Smooth muscle cell of the brain vasculature (primary cell): ENCODE data around the gene ADGRB3.
A peak's percentile ranks its signal among the peaks of the same experiment; 100 is the strongest.
"Not testable (repeated sequence)": the region's sequence is repeated elsewhere in the genome, so short reads cannot be mapped to it uniquely, and the experiment has no call there.

Experiments
- DNase-seq: peaks from one replicate; pipeline ENCODE4 v3.0.0-alpha.2; 2012; ENCODE audit warnings: low read depth, low spot score

The ADGRB3 gene

DNA sequence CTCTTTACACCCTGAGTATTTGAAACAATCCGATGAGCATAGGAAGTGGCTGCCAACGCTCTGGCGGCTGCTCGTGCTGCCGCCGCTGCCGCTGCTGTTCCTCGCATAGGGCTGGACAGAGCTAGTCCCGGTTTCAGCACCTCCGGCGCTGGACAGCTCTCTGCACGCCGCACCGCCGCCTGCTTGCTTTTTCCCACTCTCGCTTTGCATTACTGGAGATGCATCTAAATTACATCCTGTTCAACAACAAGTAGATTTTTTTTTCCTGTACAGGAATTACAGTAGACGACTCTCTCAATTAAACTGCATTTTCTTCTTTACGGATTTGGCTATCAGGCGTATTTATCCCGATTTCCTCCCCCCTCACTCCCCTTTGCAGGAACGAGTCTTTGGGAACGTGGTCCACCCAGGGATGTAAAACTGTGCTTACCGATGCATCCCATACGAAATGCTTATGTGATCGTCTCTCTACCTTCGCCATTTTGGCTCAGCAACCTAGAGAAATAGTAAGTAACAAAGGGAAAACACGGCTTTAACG is 597.9 kb downstream of the ADGRB3 start:
- DNase-seq: peak; percentile 6

DNA sequence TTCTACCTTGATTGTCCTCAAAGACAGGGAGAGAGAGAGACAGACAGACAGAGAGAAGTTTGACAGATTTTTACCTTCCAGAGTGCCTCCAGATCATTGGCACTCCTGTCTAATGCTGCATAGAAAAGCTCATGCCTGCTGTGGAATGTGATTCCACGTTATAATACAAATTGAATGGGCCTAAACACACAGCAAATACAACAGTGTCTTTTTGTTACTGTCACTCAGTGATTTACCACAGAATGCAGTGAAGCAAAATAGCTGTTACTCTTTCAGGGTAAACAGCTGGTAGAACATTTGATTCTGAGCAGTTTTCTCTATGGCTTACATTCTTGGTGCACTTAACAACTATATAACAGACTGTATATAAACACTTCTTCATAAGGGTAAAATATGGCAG is 603.0 kb downstream of the ADGRB3 start:
- no peak for DNase-seq

DNA sequence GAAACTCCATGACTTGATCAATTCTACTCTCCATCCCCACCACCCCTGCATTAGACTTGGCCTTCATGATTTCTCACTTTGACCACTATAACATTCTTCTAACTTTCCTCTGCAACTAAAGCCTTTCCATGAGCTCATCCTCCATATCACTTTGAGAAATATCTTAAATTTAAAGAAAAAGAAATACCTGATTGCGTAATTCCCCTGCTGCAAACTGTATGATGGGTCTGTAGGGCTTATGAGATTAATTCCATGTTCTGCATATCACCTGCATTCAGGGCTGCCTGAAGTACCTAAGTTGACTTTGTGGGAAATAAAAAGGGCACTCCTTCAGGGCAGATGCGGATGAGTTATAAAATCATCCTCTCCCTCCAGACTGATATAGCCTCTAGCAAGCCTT is 611.9 kb downstream of the ADGRB3 start:
- no peak for DNase-seq

DNA sequence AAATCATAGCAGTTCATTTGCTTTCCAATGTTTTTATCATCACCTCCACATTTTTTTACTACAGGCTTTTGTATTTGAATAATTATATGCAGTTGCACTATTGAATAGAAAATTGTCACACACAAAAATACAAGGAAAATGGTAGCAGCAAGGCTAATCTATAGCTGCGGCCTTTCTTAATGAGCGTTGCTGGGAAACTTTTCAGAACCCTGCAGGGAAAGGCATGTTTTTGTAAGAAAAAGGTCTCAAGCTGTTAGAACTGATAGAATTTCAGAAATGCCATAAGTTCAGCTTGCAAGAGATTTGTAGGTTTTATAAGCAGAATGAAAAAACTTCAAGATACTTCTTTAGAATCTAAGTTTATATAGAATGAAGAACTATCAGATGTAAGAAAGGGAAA is 625.9 kb downstream of the ADGRB3 start:
- no peak for DNase-seq

DNA sequence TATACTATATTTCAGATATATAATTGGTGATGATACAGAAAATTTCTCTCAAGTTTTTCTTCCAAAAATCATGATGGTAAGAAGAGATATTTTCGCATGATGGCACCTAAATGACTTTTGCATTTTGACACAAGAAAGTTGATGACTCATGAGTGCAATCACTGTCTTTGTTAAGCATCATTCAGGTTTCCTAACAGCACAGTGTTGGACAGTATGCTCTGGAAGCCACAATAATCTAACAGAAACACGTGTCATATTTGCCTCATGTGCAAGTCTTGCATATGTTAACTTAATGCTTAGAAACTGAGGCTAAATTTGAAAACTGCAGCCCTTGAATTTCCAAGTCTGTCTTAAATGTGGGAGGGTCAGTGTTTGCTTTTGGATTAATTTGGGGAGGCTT is 628.2 kb downstream of the ADGRB3 start:
- DNase-seq: no peak

DNA sequence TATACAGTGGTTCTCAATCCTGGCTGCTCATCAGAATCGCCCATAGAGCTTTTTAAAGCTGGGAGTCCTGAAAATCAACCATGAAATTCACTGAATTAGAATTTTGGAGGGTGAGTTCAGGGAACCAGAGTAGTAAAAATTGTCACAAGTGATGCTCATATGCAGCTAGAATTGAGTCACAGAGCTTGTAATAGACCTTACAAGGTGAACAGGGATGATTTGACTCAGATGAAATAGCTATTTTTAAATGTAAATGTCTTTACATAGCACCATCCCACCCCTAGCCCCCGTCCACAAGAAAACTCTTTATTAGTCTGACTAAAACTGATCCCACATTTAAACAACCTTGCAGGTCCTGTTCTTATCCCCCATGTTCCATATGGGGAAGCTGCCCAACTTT is 630.0 kb downstream of the ADGRB3 start:
- DNase-seq: no peak

DNA sequence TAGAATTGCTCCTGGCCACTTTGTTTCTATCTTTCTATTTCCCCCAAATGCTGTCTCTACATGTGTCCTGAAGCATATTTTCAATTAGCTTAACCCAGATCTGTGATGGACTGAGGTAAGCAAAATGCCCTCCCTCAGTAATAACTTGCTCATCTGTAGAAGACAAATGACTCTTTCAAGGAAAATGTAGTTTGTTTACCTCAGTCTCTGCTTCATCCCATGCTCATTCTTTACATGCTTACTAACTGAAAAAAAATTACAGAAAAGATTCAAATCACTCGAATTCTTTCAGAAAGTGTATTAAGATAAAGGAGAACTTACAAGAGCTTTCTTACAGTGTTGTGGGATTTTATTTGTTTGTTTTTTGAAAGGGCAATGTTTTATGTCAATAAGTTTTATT is 630.6 kb downstream of the ADGRB3 start:
- DNase-seq: no peak

DNA sequence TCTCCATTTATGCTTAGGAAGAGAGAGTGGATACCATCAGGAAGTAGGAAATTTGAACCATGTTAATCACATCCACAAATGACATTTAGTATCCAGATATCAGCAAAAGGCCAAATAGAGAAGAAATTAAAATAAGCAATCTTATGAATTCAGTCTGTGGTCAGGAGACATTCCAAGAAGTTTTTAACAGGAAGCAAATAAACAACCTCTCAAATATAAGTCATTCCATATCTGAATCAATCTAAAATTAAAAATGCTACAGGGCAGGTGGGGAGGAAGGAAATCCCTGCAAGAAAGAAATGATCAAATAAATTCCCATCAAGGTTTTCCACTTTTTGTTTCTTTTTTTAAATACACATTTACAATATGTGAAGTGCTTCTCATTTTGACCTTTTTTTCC is 641.1 kb downstream of the ADGRB3 start:
- DNase-seq: no peak

DNA sequence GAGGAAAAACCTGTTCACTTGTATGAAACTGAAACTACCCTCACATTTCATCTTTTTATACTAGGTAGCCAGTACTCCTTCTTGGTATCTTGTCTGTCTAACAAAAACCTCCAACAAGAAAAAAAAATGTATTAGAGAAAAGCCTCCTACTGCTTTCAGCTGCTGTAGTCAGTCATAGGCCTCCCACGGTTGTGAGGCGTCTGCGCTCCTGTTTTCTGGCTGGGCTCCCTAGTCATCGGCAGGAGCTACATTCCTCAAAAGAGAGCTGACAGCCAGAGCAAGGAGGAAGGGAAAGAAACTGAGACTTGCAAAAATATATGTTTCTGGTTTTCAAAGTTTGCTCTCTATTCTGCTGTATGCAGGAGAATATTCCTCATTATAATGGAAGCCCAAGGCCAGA is 644.7 kb downstream of the ADGRB3 start:
- DNase-seq: no peak

DNA sequence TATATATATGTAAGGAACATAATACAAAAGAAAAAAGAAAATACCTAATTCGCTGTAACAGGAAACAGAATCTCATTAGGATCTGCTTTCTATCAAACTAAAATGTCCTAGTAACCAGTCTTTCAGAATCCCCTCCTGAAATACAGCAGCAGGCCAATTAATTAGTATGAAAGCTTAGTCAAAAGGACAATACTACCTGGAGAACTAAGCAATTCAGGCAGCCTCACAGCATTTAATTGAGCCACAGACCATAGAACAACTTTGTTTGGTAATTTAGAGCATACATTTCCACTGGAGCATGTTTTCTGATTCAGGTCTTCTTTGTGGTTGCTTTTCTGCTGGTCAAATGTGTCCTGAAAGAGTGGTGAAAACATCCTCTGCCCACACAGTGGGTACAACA is 645.8 kb downstream of the ADGRB3 start:
- no peak for DNase-seq

DNA sequence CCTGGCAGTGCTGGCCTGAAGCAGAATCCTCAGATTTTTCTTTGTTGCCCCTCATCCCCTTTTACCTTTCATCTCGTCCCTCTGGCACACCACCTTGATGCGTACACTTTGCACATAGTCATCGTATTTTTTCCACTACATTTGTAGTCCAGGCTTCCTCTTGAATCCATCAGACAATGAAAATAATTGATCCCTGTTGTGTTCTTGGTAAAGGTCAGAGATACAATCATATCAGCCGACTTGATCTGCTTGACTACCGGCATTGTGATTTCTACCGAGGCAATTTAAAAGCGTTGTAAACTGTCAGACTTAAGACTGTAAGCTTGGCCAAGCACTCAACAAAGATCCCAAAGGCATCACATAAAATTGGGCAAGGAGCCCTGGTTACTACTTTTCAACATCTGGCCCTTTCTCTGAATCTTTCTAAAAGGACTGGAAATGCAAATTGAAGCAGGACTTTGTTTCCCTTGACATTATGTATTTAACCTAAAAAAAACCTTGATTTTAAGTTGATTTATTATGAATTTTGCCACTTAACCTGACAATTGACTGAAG is 649.2 kb downstream of the ADGRB3 start:
- DNase-seq: no peak

DNA sequence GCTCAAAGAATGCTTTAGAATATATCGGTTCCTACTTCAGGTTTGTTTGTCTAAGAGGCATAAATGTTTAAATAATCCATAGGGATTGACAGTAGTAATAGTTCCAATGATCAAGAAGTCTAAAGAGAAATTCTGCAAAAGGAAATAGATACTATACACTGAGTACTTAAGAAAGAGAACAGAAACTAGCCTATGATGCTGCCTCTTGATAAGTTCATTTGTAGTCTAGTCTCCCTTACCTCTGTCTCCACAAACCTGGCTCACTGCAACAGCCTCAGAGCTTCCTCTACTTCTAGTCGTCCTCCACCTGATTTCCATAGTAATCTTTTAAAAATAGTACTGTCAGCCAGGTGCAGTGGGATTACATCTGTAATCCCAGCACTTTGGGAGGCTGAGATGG is 650.0 kb downstream of the ADGRB3 start:
- no peak for DNase-seq

DNA sequence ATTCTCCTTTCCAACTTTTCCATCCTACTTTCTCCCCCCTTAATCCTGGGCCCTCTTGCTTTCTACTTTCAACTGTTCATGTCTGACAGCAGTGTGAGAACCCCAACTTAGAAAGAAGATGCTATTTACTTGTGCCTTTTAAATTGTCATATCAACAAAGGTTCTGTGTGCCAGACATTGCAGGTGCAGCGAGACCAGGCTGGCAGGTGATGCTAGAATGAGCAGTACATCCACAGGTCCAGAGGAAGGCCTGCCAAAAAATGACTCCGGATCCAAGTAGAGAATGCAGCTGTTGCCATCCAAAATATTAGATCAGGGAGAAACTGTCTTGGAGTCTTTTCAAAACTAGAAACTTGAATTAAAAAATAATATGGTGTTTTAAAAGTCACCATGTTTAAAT is 651.2 kb downstream of the ADGRB3 start:
- DNase-seq: no peak

DNA sequence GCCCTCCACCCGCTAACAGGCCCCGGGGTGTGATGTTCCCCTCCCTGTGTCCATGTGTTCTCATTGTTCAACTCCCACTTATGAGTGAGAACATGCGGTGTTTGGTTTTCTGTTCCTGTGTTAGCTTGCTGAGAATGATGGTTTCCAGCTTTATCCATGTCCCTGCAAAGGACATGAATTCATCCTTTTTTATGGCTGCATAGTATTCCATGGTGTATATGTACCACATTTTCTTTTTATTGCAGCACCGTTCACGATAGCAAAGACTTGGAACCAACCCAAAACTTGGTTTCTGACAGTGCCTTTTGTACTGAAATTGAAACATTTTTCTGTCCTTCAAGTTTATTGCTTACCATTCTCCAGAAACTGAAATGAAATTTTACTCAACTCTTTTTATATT is 653.1 kb downstream of the ADGRB3 start:
- not testable (repeated sequence) for DNase-seq

DNA sequence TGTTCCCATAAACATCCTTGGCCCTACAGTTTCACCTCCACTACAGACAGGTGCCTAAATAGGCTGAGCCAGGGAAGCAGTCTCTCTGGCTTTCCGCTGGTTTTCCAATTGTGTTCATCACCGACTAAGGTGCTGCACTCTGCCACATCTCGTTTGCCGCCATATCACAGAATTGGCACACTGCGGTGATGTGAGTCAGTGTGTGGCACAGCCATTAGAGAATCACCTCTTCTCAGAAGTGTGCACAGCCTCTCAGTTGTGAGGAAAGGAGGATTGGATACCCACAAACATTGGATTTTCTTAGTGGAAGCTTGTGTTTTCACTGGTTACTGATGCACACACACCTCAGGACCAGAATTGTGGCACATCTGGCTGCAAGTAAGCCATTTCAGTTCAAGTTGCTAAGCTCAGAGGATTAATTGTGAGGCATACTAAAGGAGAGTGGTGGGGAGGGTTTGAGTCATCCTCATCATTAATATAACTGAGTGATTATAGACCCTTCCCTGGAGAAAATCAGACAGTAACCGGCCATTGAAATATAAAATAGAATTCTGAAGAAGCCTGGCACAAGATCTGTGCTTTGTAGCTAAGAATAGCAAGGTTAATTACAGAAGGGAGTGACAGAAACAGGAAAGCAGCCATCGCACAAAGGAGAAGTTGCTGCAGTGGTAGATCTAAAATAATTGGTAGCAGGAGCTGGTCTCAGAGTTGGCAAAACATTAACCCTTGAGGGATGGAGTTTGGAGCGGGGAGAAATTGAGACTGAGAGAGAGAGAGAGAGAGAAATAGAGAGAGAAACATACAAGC is 654.8 kb downstream of the ADGRB3 start:
- no peak for DNase-seq

DNA sequence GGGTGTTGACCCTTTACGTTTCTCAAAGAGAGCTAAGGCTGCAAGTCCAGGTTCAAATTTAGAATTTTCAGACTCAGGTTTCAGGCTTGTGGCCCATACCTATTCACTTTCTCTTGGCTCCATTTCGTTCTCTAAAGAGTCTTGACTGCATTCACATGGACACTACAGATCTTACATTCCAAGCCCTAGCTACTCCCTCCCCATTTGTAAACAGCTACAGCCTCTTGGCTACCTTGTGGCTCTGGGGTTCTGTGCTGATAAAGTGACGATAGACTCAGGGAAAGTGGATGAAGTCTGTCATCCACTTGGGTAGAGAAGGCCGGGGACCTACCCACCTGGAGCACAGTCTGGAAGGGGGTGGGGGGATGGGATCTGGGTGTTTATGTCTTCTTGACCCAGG is 658.4 kb downstream of the ADGRB3 start:
- DNase-seq: no peak

DNA sequence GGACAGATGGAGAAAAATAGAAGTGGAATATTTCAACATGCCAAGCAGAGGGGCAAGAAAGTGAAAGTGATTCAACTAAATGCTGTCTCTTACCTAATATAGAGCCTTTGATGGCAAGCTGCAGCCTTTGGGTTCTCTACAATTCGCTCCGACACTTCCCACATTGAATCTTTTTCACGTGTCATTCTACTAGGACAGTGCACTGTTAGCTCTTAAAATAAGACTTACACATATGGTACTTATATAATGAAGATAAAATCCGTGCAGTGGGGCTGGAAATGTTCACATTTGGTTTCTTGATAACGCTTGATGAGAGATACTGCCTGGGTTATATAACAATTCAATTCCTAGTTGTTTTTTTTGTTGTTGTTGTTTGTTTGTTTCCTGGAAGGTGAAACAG is 659.3 kb downstream of the ADGRB3 start:
- no peak for DNase-seq

DNA sequence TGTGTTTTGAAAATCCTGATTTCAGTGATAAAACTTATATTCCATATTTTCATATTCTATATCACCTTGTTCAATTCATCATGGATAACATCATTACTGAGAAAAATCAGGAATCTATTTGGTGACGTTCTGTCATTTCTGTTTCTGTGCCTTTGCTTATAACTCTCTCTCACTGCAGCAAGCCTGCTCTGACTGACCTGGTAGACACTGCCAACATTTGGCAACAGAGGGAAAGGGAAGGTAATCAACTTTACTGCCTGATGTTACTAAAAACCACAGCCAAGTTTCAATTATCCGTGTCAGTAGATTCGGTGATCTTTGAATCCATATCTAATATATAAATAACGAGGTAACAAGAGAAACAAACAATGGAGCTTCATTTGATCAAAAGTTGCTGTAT is 659.8 kb downstream of the ADGRB3 start:
- no peak for DNase-seq

DNA sequence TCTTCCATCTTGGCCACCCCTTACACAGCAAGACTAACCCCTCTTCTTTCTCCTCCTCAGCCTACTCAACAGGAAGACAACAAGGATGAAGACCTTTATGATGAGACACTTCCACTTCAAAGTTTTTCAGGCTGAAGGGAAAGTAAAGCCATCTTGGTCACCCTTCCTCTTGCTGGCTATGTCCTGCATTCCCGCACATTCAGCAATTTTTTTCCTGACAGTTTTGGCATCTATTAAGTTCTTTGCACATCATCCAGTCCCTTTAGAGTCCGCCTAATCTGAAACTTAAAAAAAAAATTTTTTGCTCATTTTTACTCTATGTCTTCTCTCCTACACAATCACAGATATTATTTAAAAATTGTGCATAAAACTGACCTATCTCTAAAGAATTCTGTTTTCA is 668.3 kb downstream of the ADGRB3 start:
- DNase-seq: no peak

DNA sequence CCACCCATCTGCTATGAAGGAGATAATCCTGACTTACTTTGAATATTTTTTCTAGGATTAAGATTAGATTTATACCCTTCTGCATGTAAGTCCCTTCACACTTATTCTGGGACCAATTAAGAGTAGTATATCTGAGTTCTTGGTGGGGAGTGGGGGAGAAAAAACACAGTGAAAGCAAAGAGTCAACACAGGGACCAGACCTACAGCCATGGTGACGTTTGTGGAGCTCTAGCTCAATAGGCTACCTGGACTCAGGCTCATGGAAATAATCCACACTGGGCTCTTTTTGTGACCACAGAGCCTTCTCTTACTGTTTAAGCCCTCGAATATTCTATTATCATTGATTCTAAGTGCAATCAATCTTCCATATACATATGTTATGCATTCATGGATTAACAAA is 670.4 kb downstream of the ADGRB3 start:
- DNase-seq: no peak

DNA sequence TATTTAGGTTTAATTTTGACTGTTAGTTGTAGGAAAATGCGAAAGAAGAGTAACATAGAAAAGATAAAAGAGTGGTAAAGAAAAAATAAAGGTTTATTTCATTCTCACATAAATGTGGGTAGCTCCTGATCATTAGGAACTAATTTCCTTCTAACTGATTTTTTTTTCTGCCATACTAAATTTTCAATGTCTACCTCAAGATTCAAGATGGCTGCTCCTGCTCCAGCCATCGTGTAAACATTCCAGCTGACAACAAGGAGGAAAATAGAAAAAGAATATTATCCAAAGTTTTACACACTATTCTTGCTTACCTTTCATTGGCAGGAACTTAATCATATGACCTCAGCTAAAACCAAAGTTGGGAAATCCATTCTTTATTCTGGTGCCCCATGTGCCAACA is 673.5 kb downstream of the ADGRB3 start:
- no peak for DNase-seq

DNA sequence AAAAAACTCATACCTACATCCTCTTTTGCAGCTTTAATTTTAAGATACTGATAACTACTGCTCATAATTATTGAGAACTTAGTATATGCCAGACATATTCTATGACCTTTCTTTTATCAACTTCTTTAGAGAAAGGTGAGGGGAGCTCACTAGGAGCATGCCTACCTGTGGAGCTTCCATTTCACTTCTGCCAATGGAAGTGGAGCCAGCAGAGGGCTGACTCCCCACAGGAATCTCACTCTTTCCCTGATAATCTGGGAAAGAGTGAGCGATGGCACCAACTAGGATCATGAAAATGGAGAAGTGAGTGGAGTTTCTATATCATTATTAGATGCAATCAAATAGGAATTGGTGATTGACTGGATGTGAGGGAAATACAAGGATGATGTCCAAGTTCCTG is 676.8 kb downstream of the ADGRB3 start:
- no peak for DNase-seq

DNA sequence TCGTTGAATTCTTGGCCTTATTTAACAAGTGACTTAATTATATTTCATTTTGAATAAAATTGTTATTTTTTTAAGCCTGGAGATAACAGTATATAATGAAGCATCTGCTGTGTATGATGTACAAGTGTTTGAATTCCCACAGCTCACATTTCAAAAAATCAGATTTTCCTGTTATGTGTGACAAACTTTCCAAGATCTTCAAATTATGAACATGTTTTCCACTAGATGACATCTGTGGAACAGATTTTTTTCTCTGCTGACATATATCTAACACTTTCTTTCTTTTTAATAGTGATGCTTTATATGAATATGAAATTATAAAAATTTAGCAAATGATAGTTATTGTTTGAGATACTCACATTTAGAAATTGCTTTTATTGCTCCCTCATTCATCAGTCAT is 678.9 kb downstream of the ADGRB3 start:
- no peak for DNase-seq

DNA sequence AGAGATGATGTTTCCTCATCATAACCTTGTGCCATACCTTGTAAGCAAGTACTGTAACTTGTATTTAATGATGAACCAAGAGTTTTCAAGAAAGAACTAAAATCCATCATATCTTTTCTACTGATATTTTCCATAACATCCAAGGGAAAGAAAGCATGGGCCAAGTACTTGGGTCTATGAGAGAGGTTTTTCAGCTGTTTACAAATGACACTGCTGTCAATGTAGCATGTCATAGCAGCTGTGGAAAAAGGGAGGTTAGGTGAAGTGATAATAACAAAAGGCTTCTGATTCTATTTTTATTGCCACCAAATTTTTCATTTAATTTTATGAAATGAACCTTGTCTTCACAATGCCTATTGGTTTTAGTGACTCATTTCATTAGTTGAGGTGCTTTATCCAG is 679.4 kb downstream of the ADGRB3 start:
- DNase-seq: no peak
